Fibroblast of pulmonary artery (primary cell): Measurements from ENCODE around the gene CRAMP1.

Experiments used
- DNase-seq: peaks from one replicate; pipeline ENCODE4 v3.0.0-alpha.2; 2010; ENCODE audit warnings: low read depth
- H3K4me3 ChIP-seq: replicated peaks from 2 replicates; pipeline ENCODE4 v1.5.1; 2011; ENCODE audit warnings: low read depth, mild to moderate bottlenecking, control low read depth, low read length, moderate library complexity
- CTCF ChIP-seq: IDR thresholded peaks from 2 replicates; pipeline ENCODE4 v1.5.1; 2011; ENCODE audit warnings: mild to moderate bottlenecking, control low read depth, low read length, inconsistent platforms; ENCODE audit errors: missing control alignments

CRAMP1 gene

GRCh38 chr16:1631931-1632637 lies 19.9 kb downstream of the CRAMP1 start:
- no peak overlapping the region for H3K4me3 ChIP-seq
- DNase-seq: peak; percentile 28
- TF ChIP-seq CTCF: no peak

GRCh38 chr16:1632638-1632970 lies 20.4 kb downstream of the CRAMP1 start:
- DNase-seq: no peak
- no peak for TF ChIP-seq CTCF
- H3K4me3 ChIP-seq: no peak overlapping the region

- no peak for DNase-seq
- no peak for TF ChIP-seq CTCF
- no peak overlapping the region for H3K4me3 ChIP-seq
Measured at GRCh38 chr16:1633310-1633709, 21.1 kb downstream of the CRAMP1 start.

GRCh38 chr16:1634541-1634940 lies 22.4 kb downstream of the CRAMP1 start:
- no peak overlapping the region for H3K4me3 ChIP-seq
- TF ChIP-seq CTCF: no peak
- DNase-seq: no peak

GRCh38 chr16:1635070-1635469 lies 22.9 kb downstream of the CRAMP1 start:
- H3K4me3 ChIP-seq: no peak overlapping the region
- no peak for TF ChIP-seq CTCF
- DNase-seq: no peak

GRCh38 chr16:1637526-1637925 lies 25.4 kb downstream of the CRAMP1 start:
- no peak for TF ChIP-seq CTCF
- DNase-seq: no peak
- H3K4me3 ChIP-seq: no peak overlapping the region

- TF ChIP-seq CTCF: no peak
- DNase-seq: no peak
- H3K4me3 ChIP-seq: no peak overlapping the region
Measured at GRCh38 chr16:1638757-1639156, 26.6 kb downstream of the CRAMP1 start.
